Measurements from ENCODE around the gene GPR156. TPM values are rescaled to one million over a fixed set of nuclear protein-coding genes. Genes with fewer than 3 reads are reported as not detected.

The GPR156 gene
- total RNA-seq, 1 donor from 2014 or later, result 0.10 TPM

GRCh38 chr3:120144267-120144666 is 140.8 kb downstream of the GPR156 start:
- intact Hi-C loops (cut with micrococcal nuclease), result no loop called here
- DNase-seq, result peak; percentile 40
- peak; percentile 69 for ATAC-seq

DNA sequence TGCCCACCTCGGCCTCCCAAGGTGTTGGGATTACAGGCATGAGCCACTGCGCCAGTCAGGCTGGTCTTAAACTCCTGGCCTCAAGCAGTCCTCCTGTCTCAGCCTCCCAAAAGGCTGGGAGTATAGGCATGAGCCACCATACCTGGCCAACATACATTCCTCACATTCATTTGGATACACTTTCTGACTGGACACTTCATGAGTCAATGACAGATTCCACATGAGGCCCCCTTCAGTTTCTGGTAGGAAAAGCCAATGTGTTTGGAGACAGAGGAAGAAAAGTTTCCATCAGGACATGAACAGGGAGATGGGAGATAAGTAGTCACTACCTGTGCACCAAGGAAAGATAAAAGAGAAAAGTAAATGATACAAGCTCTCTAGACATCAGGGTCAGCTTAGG is 141.3 kb downstream of the GPR156 start:
- intact Hi-C loops (cut with micrococcal nuclease), result no loop called here
- ATAC-seq, result no peak
- DNase-seq, result no peak

- no peak for ATAC-seq
- no peak for DNase-seq
- intact Hi-C loops (cut with micrococcal nuclease), result no loop called here
Observed at GRCh38 chr3:120142236-120142635, 142.8 kb downstream of the GPR156 start.

- ATAC-seq (no peak), DNase-seq (no peak)
- intact Hi-C loops (cut with micrococcal nuclease), result no loop called here
Observed at GRCh38 chr3:120140098-120140742, 144.8 kb downstream of the GPR156 start.

DNA sequence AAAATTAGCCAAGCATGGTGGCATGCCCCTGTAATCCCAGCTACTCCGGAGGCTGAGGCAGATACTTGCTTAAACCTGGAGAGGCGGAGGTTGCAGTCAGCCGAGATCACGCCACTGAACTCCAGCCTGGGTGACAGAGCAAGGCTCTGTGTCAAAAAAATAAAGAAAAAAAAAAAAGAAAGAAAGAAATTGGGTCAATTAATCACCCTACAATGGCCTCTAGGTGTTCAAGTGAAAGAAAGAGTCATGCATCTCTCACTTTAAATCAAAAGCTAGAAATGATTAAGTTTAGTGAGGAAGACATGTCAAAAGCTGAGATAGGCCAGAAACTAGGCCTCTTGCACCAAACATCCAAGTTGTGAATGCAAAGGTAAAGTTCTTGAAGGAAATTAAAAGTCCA is 145.9 kb downstream of the GPR156 start:
- no peak for ATAC-seq
- intact Hi-C loops (cut with micrococcal nuclease), result no loop called here

GRCh38 chr3:120137548-120137947 is 147.5 kb downstream of the GPR156 start:
- no peak for ATAC-seq

More for the DNA sequence above, 145.9 kb downstream of the GPR156 start:
- no peak for DNase-seq

DNA sequence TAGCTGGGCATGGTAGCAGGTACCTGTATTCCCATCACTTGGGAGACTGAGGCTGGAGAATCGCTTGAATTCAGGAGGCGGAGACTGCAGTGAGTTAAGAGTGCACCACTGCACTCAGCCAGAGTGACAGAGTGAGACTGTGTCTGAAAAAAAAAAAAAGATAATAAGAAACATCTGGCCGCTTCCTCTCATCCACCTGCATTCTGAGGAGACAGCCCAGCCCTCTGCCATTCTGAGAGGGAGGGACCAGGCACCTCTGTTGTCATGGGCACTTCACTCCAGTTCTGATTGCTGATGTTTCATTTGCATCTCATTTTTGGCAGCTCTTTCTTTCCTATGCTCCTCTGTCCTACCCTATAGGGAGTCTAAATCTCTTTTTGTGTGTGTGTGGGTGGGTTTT is 154.4 kb downstream of the GPR156 start:
- no peak for ATAC-seq
- no peak for DNase-seq
- intact Hi-C loops (cut with micrococcal nuclease), result no loop called here

More at GRCh38 chr3:120137548-120137947, 147.5 kb downstream of the GPR156 start:
- intact Hi-C loops (cut with micrococcal nuclease), result no loop called here
- no peak for DNase-seq

GRCh38 chr3:120129718-120130513 is 155.1 kb downstream of the GPR156 start:
- no peak for ATAC-seq
- intact Hi-C loops (cut with micrococcal nuclease), result no loop called here
- no peak for DNase-seq

GRCh38 chr3:120129051-120129450 is 156.0 kb downstream of the GPR156 start:
- ATAC-seq (no peak), DNase-seq (no peak)
- intact Hi-C loops (cut with micrococcal nuclease), result no loop called here

DNA sequence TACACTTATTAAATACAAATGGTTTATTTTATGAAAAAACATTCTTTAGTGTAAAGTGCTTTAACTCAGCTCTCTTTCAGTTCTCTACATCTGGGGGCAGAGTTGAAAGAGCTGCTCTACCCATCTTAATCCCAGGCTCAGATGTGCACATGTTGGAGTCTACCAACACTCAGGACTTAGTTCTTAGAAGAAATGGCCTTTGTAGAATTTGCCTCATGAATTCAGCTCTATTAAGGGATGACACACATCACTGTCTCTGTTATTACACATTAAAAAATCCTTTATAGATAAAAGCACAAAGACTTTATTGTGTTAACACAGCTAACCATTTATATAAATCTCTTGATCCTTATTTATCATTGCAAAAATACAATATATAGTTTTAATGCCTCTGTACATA is 159.0 kb downstream of the GPR156 start:
- no peak for ATAC-seq
- intact Hi-C loops (cut with micrococcal nuclease), result no loop called here

DNA sequence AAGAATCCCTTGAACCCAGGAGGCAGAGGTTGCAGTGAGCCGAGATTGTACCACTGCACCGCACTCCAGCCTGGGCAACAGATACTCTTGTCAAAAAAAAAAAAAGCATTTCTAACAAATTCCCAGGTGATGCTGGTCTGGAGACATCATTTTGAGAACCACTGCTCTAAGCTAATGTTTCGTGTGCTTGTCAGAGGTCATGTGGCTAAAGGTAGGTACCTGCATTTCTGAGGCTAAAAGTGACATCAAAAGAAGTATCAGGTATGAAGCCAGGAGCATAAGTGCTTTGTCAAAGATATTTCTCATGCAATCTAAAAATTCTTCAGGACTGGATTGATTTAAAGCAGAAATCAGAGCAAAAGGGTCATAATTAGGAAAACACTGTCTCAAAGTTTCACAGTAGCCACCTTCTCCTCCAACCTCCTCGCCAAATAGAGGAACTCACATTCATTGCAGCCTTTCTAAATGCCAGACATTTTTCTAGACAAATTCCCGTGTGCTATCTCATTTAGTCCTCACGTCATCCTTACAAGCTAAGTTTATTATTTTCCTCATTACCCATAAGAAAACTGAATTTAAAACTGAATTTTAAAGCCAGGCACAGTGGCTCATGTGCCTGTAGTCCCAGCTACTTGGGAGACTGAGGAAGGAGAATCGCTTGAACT is 165.0 kb downstream of the GPR156 start:
- ATAC-seq, result no peak
- intact Hi-C loops (cut with micrococcal nuclease), result no loop called here
- DNase-seq, result no peak

More for the DNA sequence above, 159.0 kb downstream of the GPR156 start:
- DNase-seq, result no peak

Other genes with a start within 250 kb of the GPR156 start
- 45.7 TPM for gene GSK3B, start 190.8 kb downstream of the GPR156 start, total RNA-seq
- gene LRRC58, start 64.1 kb upstream of the GPR156 start, total RNA-seq, result 9.2 TPM
- 186 TPM for gene FSTL1, start 165.8 kb upstream of the GPR156 start, total RNA-seq